Measurements from ENCODE around the gene ITFG2.
"Not testable (repeated sequence)": the region's sequence is repeated elsewhere in the genome, so short reads cannot be mapped to it uniquely, and the experiment has no call there.

Gene ITFG2

DNA sequence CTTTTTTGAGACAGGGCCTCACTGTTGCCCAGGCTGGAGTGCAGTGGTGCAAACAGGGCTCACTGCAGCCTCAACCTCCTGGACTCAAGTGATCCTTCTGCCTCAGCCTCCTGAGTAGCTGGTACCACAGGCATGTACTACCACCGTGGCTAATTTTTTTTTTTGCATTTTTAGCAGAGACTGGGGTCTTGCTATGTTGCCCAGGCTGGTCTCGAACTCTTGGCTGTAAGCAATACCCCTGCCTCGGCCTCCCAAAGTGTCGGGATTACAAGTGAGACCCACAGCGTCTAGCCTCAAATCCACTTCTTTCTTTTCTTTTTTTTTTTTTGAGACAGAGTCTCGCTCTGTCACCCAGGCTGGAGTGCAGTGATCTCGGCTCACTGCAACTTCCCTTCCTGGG lies 50.9 kb downstream of the ITFG2 start:
- DNase-seq (ENCODE audit: low read depth), result not testable (repeated sequence)

DNA sequence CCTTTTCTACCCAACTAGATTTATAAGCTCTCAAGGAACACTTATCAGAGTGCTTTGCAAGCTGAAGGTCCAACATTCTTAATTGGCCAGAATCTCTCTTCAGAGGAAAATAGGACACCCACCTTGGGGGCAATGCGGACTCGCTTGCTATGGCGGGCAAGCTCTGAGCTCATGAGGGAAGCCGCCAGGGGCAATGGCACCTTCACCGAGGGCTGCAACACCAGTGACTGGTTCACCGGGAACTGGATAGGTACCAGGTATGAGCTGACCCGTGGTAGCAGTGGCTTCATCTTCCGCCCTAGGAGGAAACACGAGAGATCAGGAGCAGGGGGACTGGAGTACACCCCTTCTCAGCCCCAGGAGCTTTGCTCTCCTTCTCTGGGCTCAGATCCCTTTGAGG lies 51.7 kb downstream of the ITFG2 start:
- no peak for DNase-seq (ENCODE audit: low read depth)

DNA sequence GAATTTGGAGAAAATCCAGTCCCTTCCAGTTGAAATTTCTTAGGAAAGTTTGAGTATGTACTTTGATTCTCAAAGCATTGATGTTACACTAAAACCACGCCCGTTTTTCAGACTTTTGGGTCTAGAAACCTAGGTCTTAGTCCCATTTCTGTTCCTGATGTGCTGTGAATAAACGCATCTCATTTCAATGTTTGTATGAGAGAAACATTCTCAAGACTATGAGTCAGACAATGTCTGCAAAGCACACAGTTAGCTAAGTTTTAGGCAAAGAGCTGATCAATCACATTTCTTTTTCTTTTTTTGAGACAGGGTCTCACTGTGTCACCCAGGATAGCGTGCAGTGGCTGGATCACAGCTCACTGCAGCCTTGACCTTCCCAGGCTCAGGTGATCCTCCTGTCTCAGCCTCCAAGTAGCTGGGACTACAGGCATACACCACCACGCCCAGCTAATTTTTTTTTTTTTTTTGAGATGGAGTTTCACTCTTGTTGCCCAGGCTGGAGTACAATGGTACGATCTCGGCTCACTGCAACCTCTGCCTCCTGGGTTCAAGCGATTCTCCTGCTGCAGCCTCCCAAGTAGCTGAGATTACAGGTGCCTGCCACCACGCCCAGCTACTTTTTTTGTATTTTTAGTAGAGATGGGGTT lies 56.6 kb downstream of the ITFG2 start:
- not testable (repeated sequence) for DNase-seq (ENCODE audit: low read depth)

Data from HS-5 (cell line).